Activated effector memory CD4-positive, alpha-beta T cell treated with Interleukin-2 at 50 U/mL for 16 hours (primary cell): ENCODE results near the gene KCNMB4.

ENCODE experiments used
- DNase-seq: peaks from one replicate; pipeline ENCODE4 v3.0.0-alpha.2; 2020

The KCNMB4 gene

DNA sequence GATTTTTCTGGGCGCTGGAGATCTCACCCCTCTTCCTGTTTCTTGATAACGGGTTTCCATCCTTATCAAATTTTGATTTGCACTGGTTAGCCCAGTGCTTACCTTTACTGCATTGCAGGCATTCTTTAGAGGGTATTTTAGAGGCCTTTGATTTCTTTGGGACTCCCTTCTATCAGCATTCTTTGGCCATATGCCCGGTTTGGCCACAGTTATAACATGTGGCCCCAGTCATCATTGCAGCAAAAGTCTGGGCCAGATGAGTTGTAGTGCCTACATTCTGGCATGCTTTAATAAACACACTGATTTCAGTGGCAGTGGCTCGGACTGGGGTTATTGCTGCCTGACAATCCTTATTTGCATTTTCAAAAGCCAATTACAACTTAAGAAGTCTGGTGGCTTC is 82.3 kb downstream of the KCNMB4 start:
- no peak for DNase-seq

DNA sequence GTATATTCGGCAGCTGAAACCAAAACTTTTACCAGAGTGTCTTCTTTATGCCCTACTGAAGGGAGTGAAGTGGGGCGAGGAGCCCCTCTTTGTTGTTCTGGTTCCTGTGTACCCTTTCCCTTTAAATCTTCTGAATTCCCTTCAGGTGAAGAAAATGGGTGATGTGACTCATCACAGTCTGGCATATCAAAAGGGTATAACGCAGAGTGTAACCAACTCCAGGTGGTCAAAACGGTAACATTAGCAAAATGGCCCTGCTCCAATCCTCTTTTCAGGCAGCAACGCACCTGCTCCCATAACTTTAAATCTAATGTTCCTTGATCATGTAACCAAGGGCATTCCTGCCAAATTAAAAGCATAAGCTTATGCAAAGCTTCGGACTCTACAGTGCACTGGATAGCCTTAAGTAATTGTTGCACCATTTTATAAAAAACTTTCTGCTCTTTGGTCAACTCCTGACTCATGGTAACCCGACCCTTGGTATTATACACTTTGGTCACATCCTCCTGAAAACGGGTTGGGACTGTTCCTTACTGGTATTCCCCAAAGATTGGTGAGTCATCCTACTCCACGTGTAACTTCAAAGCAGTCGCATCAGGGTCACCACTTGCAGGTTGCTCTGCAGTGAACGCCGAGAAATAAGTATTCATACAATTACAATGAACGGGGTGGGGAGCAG is 83.1 kb downstream of the KCNMB4 start:
- no peak for DNase-seq

DNA sequence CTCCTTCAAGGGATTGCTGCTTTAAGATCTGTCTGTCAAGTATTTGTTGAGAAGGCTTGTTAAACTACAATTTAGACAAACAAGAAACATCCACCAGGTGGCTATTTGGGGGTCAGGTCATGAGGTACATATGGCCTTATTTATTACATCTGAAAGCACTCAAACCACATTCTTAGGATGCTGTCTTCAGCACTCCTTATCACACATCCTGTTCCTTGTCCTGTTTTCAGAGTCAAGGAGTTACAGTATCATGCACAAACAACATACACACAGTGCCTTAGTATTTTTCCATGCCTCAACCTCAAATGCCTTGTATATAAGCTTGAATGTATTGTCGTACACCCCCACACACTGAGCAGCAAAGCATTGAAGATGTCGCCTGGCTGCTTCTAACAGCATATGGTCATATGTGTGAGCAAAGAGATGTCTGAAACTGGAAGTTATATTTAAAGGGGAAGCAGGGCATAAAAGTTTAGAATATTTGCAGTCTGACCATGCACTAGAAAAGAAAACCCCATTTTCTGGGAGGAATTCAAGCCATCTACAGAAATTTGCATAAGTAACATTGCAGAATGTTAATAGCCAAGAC is 83.8 kb downstream of the KCNMB4 start:
- no peak for DNase-seq

DNA sequence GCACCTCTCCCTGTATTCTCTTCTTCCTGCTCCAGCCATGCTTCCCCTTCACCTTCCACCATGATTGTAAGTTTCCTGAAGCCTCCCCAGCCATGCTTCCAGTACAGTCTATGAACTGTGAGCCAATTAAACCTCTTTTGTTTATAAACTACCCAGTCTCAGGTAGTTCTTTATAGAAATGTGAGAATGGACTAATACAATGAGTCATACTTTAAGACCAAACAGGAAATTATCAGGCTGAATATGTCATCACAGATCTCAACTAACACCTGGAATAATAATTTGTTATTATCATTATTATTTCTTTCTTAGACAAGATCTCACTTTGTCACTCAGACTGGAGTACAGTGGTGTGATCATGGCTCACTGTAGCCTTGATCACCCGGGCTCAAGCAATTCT is 85.4 kb downstream of the KCNMB4 start:
- DNase-seq = no peak

DNA sequence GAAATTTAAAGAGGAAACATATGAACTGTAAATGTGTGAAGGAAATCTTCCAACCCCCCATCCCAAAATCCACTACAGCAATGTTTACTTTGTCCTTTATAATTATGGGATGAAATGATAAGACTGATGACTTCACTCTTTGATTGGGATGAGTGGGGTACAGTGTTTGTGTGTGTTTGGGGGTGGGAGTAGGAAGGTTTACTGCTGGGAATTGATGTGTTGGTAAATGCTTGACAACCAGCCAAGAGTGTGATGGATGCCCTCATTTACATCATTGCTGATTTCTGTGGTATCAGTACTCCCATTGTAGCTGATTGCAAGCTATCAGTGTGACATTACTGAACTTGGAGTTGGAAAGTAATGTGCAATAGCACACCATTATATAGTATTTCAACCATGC is 90.9 kb downstream of the KCNMB4 start:
- no peak for DNase-seq

DNA sequence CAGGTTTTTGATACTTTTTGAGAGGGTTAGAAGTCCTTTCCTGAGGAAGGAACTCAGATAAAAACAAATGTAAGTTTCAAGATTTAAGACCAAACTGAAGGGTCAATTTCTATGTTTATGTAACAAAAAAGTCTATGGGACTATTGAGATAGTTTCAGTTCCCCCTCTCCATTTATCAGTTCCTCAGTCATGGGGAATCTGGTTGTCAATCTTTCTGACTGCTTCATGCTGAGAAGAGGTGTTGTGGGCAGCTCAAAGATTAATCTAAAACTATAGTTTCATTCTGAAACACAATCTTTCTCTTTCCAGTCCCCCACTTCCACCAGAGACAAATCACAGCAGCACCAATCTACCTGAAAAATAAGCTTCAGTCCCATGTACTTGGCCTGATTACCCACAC is 93.7 kb downstream of the KCNMB4 start:
- no peak for DNase-seq

DNA sequence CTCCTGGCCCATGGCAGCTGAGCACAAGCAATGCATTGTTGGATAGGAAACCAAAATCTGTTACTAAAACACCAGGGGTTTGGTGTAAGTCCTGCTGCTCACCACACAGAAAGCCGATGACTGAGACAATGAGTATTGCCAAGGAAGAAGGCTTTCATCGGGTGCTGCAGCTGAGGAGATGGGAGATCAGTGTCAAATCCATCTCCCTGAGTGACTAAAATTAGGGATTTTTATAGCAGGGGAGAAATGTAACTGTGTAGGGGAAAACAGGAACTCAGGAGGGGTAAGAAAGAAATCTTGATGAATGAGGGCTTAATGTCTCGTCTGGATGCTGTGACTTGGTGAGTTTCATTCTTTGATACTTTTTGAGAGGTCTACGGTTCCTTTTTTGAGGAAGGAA is 97.9 kb downstream of the KCNMB4 start:
- DNase-seq = no peak

DNA sequence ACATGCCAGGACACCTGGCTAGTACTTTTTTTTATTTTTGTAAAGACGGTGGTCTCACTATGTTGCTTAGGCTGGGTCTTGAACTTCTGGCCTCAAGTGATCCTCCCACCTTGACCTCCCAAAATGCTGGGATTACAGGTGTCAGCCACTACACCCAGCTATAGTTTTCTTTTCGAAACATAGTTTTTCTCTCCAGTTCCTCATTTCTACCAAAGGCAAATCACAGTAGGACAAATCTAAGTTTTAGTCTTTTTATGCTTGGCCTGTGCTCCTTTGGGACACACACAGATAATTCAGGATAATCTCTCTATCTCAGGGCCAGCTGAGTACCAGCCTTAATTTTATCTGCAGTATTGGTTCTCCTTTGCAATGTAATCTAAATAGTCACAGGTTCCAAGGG is 100.7 kb downstream of the KCNMB4 start:
- no peak for DNase-seq

DNA sequence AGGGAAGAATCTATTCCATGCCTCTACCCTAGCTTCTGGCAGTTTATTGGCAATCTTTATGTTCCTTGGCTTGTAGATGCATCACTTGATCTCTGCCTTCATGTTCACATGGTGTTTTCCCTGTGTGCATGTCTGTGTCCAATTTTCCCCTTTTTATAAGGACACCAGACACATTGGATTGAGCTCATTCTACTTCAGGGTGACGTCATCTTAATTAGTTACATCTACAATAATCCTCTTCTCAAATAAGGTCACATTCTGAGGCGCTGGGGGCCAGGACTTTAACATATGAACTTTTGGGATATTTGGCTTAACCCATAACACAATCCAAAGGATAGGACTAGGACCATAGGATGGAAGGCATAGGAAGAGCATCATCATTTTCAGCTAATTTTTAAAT is 101.4 kb downstream of the KCNMB4 start:
- DNase-seq = no peak

DNA sequence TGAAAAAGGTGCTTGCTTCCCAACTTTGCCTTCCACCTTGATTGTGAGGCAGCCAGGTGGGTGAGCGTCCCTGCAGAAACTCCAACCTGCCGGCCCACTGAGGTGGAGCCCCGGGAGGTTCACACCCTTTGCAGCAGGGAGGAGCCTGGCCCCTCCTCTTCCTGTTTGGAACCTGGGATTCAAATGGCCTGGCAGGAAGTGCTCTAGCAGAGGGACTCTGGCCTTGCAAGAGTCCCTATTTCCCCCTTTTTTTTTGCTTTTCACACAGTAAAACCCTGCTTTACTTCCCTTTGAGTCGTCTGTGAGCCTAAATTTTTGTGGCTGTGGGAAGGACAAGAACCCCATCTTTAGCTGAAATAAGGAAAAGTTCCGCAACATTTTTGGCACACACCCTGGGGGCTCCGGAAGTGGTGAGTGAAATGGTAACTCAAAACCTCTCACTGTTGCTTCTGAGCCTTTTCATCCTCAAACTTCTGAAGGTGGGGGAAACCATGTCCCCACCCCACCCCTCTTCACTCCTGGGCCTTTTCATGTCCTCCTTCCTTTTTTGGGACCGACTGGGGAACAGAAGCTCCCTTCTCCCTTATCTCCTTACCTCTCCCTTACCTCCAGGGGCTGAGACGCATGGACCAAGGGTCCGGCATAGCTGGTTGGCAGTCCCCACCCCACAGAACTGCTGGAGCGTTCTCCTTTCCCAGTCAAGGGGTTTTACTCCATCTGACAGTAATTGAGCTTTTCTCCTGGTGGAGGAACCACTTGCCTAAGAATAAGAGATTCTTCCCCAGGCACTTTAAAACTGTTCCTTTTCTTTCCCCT is 102.0 kb downstream of the KCNMB4 start:
- no peak for DNase-seq

DNA sequence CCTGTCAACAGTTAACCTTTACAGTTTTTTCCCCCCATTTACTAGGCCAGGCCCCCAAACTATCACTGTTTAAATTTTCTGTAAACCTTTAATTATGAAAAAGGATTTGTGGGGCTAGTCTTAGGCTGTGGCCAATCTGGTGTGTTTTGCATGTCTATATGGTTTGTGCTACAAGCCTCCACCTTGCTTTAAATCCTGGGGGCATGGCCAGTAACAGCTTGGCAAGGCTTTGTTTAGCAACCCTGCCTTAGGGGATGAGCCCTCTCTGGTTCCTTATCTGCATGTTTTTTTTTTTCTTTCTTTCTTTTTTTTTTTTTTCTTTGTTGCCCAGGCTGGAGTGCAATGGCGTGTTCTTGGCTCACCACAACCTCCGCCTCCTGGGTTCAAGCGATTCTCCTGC is 102.7 kb downstream of the KCNMB4 start:
- DNase-seq = no peak

DNA sequence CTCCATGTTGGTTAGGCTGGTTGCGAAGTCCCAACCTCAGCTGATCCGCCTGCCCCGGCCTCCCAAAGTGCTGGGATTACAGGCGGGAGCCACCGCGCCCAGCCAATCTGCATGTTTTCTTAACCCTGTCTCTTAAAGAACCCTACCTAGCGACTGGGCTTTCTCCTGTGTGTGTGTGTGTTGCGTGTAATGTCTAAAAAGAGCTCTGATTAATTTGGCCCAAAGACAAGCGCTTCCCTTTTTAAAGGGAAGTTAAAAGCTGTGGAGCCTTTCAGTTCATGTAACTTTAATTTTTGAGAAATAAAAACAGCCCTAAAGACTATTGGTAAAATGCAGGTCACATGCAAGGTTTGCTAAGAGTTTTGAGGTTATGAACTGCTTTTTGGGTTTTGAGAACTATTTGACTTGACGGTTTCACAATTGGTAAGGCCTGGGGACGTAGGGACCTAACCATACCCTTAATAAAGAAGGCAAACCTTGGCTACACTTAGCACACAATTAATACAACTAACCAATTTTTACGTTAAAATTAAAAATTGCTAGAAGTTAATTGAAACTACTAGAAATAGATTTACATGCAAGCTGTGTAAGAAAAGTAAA is 103.2 kb downstream of the KCNMB4 start:
- DNase-seq = no peak

DNA sequence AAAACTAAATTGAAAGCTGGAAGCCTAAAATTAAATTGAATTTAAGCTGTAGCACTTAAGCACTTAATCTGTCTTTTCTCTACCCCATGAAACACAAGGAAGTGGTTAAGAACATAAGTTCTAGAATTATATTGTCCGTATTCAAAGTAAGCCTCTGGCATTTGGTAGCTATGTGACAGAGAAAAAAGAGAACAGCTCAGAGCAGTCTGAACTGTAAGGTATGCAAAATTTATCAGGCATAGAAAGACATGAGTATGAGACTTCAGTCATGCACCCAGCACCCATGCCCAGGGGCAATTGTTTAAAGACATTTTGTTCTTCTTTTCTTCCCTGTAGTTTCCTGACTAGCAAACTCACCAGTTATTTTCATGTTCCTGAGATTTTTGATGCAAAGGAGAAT is 116.7 kb downstream of the KCNMB4 start:
- no peak for DNase-seq
